ENCODE results near the gene PRSS58. TPM values are rescaled to one million over a fixed set of nuclear protein-coding genes. Genes with fewer than 3 reads are reported as not detected.

PRSS58 gene, protein sequence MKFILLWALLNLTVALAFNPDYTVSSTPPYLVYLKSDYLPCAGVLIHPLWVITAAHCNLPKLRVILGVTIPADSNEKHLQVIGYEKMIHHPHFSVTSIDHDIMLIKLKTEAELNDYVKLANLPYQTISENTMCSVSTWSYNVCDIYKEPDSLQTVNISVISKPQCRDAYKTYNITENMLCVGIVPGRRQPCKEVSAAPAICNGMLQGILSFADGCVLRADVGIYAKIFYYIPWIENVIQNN
- total RNA-seq: not detected
- long read RNA-seq: 0 reads

DNA sequence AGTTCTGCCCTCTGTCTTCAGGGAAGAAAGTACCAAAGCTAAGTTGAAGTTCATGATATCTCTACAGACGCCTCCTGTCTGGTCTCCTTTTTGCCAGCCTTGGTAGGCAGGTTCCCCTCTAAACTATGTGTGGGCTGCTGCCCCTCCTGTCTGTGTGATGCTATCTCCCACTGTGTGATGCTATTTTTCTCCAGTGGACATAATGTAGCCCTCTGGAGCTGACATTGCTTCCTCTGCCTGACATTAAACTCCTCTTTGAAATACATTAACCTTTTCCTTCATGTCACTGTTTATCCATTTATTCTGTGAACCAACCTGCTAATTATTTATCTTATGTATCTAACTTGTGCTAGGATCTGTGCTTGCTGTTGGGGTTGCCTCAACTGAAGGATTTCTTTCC, at the start of gene PRSS58:
Gene PRSS58 (minus strand): TSS at position 101 of the 400 bp plus-strand sequence. CDS start 351 bp downstream, outside the sequence.
- intact Hi-C loops (cut with DNase I): no loop called here
- DNase-seq (ENCODE audit: low spot score): no peak

DNA sequence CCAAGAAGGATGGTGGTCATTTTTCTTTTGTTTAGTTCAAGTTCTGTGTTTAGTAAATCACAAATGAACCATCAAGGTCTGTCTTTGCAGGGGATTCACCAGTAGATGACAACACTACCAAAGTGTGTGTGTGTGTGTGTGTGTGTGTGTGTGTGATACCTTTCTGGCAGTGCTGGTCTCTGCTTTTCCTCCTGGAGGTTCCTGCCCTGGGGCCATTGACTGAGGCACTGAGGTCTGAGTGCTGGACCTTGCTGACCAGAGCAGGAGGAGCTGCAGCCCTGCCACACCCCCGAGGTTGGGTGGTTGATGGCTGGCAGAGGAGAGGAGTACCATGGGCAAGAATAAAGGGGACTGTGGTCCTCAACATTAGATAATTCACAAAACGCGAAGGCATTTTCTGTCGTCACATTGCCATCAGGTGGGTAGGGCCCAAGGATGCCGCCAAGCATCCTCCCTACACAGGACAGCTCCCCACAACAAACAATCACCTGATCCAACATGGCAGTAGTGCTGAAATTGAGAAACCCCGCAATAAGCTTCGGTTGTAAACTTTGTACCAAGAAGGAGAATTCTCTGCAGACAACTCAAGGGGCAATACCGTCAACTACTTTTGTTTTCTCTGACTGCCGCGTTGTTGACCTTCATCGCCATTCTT, 49.5 kb upstream of the PRSS58 start:
- no peak for DNase-seq (ENCODE audit: low spot score)
- intact Hi-C loops (cut with DNase I): no loop called here

DNA sequence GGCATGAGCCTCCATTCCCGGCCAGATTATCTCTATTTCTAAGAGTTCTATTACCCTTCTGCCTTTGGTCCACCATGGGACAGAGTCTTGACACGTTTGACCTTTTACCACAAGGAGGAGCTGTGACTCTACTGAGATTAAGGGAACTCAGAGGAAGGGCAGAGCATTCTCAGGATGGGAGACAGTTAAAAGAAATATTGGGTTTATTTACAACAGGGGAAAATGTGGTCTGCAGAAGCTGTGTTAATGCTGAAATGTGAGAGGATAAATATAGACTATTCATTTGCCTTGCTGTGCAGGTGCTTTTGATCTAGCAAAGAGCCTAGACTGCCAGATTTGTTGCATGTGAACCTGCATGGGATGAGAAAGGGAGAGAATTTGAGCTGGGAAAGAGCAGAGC, 45.8 kb upstream of the PRSS58 start:
- DNase-seq (ENCODE audit: low spot score): no peak
- intact Hi-C loops (cut with DNase I): no loop called here

DNA sequence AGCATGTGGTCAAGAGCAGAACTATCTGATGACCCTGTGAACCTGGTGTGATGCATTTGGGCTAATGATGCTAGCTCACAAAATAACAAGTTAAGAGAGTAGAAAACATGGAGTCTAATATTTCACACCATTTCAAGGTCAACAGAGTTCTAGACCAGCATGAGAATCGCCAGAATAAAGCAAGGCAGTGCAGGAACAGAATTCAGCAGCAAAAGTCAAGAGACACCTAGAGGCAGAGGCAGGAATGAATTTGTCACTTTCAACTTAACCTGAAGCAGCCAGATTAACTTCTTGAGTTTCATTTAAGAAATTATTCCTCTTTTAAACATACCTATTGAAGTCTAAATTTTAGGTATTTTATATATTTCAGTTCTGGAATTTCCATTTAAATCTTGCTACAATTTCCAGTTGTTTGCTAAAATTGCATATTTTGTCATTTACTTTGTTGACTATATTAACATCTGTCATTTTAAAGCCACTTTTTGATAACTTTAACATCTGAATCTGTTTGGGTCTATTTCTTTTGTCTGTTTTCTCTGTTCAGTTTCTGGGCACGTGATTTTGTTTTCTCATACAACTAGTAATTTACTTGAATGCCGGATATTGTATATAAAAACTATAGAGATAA, 44.2 kb upstream of the PRSS58 start:
- DNase-seq (ENCODE audit: low spot score): no peak
- intact Hi-C loops (cut with DNase I): no loop called here

DNA sequence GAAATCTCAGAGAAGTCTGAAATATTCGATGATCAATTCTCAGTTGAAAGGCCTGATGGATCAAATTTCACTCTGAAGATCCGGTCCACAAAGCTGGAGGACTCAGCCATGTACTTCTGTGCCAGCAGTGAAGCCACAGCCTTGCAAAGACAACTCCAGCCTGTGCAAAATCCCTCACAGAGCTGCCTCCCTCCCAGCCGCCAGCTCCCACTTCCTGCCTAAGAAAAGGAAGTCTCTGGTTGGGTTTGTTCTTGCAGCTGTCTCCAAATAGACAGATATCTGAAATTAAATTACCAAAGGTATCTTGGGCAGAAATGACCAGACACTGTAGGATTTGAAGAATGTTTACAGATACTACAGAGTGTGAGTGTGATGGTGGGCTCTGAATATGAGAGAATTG, 43.4 kb upstream of the PRSS58 start:
- intact Hi-C loops (cut with DNase I): no loop called here
- no peak for DNase-seq (ENCODE audit: low spot score)

DNA sequence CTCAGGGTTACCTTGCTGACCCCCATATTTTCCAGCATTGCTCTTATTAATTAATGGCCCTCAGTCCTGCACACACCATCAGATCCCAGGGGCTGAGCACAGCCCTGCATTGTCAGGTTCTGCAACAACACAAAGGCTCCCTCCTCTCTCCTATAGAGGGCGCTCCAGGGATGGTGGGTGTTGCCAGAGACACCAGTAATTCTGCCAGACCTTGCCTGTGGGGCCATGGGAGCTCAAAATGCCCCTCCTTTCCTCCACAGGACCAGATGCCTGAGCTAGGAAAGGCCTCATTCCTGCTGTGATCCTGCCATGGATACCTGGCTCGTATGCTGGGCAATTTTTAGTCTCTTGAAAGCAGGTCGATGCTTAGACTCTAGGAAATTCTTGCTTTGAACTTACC, 42.8 kb upstream of the PRSS58 start:
- no peak for DNase-seq (ENCODE audit: low spot score)

DNA sequence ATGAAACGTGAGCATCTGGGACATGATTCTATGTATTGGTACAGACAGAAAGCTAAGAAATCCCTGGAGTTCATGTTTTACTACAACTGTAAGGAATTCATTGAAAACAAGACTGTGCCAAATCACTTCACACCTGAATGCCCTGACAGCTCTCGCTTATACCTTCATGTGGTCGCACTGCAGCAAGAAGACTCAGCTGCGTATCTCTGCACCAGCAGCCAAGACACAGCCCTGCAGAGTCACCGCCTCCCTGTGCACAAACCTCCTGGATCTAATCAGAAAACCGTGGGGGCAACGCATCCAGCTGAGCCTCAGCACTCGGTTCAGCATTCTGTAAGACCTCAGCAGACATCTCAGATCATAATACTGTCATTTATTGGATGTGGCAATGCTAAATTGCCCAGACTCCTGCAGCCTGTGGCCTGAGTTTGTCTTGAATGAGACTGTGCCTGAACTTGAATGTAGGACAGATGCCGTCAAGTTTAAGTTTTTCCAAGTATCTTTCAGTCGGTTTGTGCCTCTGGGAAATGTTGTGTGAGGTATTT, 41.5 kb upstream of the PRSS58 start:
- no peak for DNase-seq (ENCODE audit: low spot score)
- intact Hi-C loops (cut with DNase I): no loop called here

More for the DNA sequence above, 42.8 kb upstream of the PRSS58 start:
- intact Hi-C loops (cut with DNase I): no loop called here

DNA sequence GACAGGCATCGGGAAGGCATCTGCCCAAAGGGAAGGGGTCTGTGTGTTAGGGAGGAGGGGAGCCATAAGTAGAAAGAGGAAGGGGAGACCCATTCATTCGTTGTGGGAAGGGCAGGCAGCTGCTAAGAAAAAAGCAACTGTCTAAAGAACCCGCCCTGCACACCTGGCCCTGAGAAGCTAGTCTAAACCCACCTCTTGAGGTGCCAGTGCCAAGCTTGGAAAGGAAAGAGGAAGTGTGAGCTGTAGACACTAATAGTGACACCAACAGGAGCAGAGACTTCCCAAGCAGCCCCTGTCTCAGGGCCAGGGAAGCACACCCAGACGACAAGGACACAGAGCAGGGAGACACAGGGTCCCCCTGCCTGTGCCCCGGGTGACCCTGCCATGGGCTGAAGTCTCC, 40.8 kb upstream of the PRSS58 start:
- DNase-seq (ENCODE audit: low spot score): no peak
- intact Hi-C loops (cut with DNase I): no loop called here

DNA sequence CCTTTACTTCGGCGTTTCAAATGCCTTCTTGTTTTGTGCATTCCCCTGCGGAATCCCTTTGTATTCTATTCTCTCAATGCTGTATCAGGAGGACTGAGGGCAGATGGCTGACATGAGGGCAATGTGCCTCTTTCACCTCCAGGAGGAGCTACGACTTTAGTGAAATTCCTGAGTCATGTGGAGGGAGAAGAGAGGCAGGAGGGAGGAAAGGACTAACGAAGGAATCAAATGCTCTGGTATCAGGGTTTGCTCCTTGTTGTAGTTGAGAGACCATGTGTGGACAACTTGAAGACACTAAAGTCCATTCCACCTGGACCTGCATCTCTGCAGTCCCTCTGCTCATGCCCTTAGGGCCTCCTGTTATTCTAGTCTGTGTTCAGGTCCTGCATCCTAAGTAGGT, 40.2 kb upstream of the PRSS58 start:
- DNase-seq (ENCODE audit: low spot score): no peak
- intact Hi-C loops (cut with DNase I): no loop called here

DNA sequence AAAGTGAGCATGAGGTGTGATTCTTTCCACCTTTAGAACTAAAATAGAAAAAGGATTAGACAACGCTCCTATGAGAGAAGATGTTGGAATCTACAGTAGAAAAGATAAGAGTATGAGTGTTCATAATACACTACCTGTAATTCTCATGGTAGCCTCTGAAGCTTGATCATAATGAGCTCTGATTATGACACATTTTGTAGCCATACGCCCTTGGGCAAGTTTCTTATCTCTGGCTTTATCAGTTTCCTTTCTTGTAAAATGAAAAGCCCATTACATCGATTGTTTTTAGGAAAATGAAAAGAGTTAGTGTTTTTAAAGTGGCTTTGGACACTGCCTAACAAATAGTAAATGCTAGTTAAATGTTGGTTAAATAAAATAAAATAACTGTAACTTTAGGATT, 22.4 kb upstream of the PRSS58 start:
- intact Hi-C loops (cut with DNase I): no loop called here

DNA sequence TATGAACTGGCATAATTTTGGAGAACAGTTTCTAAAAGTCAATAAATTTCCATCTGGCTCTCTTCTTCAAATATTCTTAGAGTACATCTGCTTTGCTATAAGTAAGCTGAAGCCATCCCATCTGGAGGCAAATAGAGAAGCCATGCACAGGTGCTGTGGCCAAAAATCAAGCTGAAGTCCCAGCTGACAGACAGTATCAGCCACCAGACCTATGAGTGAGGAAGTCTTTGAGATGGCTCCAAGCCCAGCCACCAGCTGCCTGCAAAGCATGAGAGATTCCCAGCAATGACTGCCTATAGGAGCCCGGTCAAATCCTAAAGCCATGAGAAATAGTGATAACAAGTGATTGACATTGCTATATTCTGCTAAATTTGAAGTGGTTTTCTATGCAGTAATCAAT, 21.7 kb upstream of the PRSS58 start:
- intact Hi-C loops (cut with DNase I): no loop called here
- no peak for DNase-seq (ENCODE audit: low spot score)

More for the DNA sequence above, 22.4 kb upstream of the PRSS58 start:
- DNase-seq (ENCODE audit: low spot score): no peak

DNA sequence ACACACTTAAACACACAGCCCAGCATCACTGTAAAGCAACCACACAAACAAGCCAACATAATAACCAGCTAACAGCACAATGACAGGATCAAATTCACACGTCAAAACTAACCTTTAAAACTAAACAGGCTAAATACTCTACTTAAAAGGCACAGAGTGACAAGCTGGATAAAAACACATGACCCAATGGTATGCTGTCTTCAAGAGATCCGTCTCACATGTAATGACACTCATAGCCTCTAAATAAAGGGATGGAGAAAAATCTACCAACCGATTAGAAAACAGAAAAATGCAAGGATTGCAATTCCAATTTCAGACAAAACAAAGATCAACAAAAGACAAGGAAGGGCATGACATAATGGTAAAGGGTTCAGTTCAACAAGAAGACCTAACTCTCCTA, 17.2 kb upstream of the PRSS58 start:
- DNase-seq (ENCODE audit: low spot score): no peak
- intact Hi-C loops (cut with DNase I): no loop called here

DNA sequence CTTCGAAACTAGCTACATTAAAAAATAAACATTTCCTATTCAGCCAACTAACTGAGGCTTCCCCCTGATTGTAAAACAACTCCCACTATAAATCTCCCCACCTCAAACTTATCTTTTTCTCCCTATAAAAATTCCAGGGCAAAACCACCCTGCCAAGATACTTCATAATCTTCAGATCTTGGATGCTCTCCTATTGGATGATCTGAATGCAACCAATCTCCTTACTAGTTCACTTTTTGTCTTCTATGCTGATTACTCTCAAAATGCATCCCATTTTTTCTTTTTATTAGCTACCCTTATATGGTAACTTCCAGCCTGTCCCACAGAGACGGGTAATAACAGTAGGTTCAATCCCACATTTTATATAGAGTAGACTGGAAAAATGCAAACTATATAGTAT, 15.0 kb upstream of the PRSS58 start:
- no peak for DNase-seq (ENCODE audit: low spot score)
- intact Hi-C loops (cut with DNase I): no loop called here

DNA sequence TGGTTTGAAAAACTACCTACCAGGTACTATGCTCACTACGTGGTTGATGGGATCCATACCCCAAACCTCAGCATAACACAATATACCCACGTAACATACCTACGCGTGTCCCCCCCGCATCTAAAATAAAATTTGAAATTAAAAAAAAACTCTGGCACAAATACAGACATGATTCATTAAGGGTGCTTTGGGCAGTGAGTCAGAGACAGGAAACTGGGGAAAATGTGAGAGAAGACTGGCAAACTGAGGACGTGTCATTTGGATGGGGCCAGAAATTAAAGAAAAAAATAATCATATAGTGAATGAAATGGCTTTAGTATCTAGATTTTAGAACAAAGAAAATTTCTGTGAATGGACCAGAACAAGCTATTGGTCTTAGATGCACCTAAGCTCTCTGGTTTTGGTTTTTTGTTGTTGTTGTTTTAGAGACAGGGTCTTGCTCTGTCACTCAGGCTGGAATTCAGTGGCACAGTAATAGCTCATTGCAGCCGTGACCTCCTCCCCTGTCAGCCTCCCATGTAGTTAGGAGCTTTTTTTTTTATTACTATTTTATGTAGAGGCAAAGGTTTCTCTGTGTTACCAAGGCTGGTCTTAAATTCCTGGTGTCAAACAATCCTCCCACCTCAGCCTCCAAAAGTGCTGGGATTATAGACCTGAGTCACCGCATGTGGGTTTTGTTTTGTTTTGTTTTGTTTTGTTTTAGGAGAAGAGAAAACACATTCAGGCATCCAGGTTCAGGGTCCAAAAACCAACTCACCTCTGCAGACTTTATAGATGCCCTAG, 5.9 kb upstream of the PRSS58 start:
- no peak for DNase-seq (ENCODE audit: low spot score)
- intact Hi-C loops (cut with DNase I): no loop called here

DNA sequence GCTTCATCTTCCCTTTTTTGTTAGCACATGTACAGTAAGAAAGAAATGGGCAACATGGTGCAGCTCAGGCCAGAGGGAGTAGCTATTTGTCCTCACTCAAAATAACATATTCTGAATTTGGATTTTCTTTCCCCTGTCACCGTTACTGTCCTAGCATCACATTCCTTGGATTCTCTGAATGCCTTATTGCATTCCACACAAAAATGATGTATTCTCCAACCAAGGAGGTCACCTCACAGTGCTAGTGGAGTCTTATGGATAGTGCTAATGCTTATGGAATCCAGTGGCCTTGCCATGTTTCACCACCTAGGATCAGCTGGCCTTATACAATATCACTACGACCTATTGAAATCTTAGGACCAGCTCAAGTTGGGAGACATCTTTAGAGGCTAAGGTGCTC, 7.2 kb downstream of the PRSS58 start:
- intact Hi-C loops (cut with DNase I): no loop called here
- DNase-seq (ENCODE audit: low spot score): no peak

DNA sequence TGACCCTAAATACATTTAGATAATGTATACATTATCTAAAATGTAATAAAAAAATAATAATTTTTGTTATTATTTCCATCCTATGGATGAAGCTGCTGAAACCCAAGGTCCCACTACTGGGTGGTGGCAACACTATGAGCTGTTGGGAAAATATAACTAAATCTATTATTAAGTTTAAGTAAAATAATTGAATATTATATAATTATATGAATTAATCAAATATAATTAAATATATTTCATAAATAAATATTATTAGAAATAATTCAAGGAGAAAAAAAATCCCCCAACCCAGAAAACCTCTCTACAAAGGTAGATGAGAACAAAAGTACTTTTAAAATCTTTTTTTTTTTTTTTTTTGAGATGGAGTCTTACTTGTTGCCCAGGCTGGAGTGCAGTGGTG, 7.9 kb downstream of the PRSS58 start:
- no peak for DNase-seq (ENCODE audit: low spot score)
- intact Hi-C loops (cut with DNase I): no loop called here

DNA sequence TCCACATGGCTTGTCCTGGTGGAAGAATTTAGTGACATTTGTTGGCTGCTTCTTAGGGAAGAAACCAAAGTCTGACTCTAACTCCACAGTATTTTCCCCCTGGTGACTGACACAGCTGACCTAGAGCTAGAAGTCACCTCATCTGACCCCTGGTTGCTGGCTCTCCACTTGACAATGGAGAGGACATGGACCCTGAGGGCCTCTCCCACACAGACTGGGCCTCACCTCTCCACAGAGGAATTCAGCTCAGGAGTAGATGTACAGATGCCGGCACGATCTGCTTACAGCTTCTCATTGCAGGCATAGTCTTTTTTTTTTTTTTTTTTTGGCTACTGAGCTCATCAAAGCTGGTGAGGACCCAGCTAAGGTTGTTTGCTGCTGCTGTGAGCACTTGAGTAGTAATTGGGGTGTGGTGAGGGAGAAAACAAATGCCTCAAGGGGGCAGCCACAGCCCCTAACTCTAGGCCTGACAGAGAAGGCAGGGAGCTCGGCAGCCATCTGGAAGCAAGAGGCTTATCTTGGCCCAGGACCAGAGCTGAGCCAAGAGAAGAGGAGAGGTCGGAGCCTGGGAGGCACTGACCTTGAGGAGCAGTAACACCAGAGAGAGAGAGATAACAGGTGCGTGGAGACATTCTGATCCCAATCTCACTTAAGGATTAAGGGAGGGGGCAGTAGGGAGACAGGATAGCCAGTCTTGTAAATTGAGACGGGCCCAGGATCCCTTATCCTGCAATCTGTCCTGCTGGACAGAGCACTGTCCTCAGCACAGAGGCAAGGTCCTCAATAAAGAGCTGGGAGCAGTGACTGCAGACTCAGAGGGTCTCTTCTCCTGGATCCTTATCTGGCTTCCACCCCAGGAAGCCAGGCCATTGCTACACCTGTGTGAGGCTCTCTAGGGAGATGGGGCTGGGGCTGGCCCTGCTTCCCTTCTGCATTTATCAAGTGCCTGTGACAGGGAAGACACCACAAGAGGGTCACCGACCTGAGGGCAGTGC, 9.4 kb downstream of the PRSS58 start:
- intact Hi-C loops (cut with DNase I): no loop called here
- DNase-seq (ENCODE audit: low spot score): no peak

DNA sequence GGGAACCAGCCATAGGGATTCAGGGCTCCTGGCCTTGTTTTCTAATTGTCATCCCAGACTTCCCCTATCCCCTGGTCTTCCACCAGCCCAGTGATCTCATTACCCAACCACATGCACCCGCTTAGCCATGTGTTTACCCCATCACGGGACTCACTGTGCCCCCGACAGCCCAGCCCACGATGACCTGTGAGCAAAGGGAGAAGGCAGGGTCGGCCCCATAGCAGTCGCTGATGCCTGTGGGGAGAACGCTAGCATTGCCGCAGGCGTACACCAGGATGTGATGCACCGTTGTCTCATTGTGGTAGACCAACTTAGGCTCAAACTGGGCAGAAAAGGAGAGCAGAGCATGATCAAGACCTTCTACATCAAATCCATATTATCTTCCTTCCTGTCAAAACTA, 14.0 kb downstream of the PRSS58 start:
- DNase-seq (ENCODE audit: low spot score): no peak
- intact Hi-C loops (cut with DNase I): no loop called here

DNA sequence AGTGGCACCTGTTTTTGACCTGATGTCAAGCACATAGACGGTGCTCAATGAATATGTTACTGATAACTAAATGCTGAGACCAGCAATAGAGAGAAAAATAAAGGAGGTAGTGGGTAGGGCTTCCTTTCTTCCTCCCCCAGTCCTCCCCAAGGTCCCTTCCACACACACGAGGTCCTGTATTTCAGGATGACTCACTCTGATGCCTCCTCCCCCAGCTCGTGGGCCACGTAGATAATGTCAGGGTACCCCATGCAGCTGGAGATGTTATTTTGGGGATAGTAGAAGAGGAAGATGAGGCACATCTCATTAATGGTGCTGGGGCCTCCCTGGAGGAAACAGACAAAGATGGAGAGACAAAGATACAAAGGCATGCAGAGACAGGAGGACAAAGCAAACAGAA, 17.3 kb downstream of the PRSS58 start:
- no peak for DNase-seq (ENCODE audit: low spot score)
- intact Hi-C loops (cut with DNase I): no loop called here

Data from cardiac septum (tissue), 1 donor.